Stomach (tissue), 9 donors: ENCODE data around the gene SAMD3. TPM values are rescaled to one million over a fixed set of nuclear protein-coding genes. Genes with fewer than 3 reads are reported as not detected.
"Not testable (repeated sequence)": the region's sequence is repeated elsewhere in the genome, so short reads cannot be mapped to it uniquely, and the experiment has no call there.

Source experiments
- DNase-seq, 2 donors: peaks; one replicate each; pipeline versions ENCODE4 v3.0.0 to v3.0.0-alpha.2; 2013 to 2019
- H3K27ac ChIP-seq, 5 donors: fragments of 200-600 bp in 4 of 5; sonication (generic) in 4 of 5; one replicate each; pipeline ENCODE4 v1.5.1; 2013 to 2019; ENCODE audit warnings: mild to moderate bottlenecking in 1 of 5, moderate library complexity in 1 of 5
- H3K27me3 ChIP-seq, 3 donors: fragments of 200-600 bp; sonication (generic); one replicate each; pipeline ENCODE4 v1.5.1; 2017 to 2019; ENCODE audit warnings: mixed run types in 1 of 3
- H3K36me3 ChIP-seq, 4 donors: fragments of 200-600 bp; sonication (generic); 1 replicate in 3 of 4; 2 replicates in 1 of 4; pipeline ENCODE4 v1.5.1; 2016 to 2019
- H3K4me1 ChIP-seq, 4 donors: fragments of 200-600 bp; sonication (generic); one replicate each; pipeline ENCODE4 v1.5.1; 2016 to 2019
- H3K4me3 ChIP-seq, 4 donors: fragments of 200-600 bp; sonication (generic) in 3 of 4; one replicate each; pipeline ENCODE4 v1.5.1; 2016 to 2019; ENCODE audit warnings: mild to moderate bottlenecking in 1 of 4
- H3K9me3 ChIP-seq, 4 donors: fragments of 200-600 bp; sonication (generic); one replicate each; pipeline ENCODE4 v1.5.1; 2016 to 2019
- EP300 ChIP-seq: sonication (generic); formaldehyde crosslinking; IDR thresholded peaks from one replicate; pipeline ENCODE4 v1.6.1; 2017; ENCODE audit warnings: antibody characterized with exemption
- POLR2A ChIP-seq, 4 donors: fragments of 450-650 bp; IDR thresholded peaks; one replicate each; pipeline ENCODE4 v1.6.1; 2016; ENCODE audit warnings: antibody characterized with exemption in 4 of 4, control low read depth in 2 of 4, mild to moderate bottlenecking in 1 of 4, moderate library complexity in 1 of 4
- POLR2AphosphoS5 ChIP-seq, 3 donors: sonication (generic); formaldehyde crosslinking; IDR thresholded peaks; one replicate each; pipeline ENCODE4 v1.6.1; 2016; ENCODE audit warnings: antibody characterized with exemption in 3 of 3
- WGBS, 5 donors: extraction: QIAGEN DNeasy Blood & Tissue Kit in 3 of 5; methylation state at CpG; one replicate each; pipeline versions ENCODE4 v1.1.5 to v1.1.7; 2013 to 2018; 5-methylcytosine and 5-hydroxymethylcytosine counted together
- intact Hi-C: fragments of 100-400 bp; cut with DNase I; formaldehyde crosslinking; loops from one replicate; pipeline ENCODE4 v1.15.1; 2023; ENCODE audit warnings: low total_unique reads
- polyA plus RNA-seq, 3 donors: library from polyadenylated mRNA; stranded (reverse); fragments of 200-250 nt; gene quantifications; one replicate each; pipeline ENCODE4 v1.2.3, GENCODE V29; 2013
- total RNA-seq, 5 donors: library from RNA; depleted of rRNA; stranded (reverse); fragments of >200 nt; gene quantifications; one replicate each; pipeline versions ENCODE4 v1.1.0 to v1.2.3, GENCODE V29; 2014 to 2016
- TF ChIP-seq, protein P1 (sequence below), 7 experiments: fragments of 450-650 bp in 4 of 7; fragments of 200-600 bp in 3 of 7; sonication (generic) in 3 of 7; IDR thresholded peaks; one replicate each; pipeline ENCODE4 v1.5.1; 2016 to 2019; ENCODE audit warnings: antibody characterized with exemption in 7 of 7, control low read depth in 2 of 7, mild to moderate bottlenecking in 1 of 7
- donor health status: healthy with polysubstance abuse.
- donor health status: Bipolar disorder and iron deficiency.
- donor health status: healthy.

The SAMD3 gene
- total and polyA plus RNA-seq, 8 donors, result 0.15 to 4.2 (median 1.3) TPM; not detected in 2

DNA sequence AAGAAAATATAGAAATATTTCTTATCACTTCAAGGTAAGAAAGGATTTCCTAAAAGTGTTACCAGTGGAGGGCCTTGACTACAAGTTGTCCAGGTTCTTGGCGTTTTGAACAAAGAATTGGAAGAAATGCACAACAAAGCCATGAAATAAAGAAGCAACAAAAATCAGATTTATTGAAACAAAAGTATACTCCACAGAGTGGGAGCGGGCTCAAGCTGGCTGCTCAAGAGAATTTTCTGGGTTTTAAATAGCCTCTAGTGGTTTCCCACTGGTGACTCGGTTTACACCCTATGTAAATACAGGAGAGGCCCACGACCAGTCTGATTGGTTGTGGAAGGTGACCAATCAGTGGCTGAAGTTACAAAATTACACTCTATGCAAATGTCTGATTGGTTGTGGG, 64.2 kb downstream of the SAMD3 start:
- 94 to 98% (median 97%) methylated on average over 4 of the region's 4 CpGs for WGBS, 5 donors
- H3K27me3 ChIP-seq, result no peaks in the 10 kb centered on the region
- no peak for TF ChIP-seq EP300
- TF ChIP-seq POLR2AphosphoS5 (IDR thresholded peaks at IDR 0.05), result no peak
- TF ChIP-seq, protein P1, sequence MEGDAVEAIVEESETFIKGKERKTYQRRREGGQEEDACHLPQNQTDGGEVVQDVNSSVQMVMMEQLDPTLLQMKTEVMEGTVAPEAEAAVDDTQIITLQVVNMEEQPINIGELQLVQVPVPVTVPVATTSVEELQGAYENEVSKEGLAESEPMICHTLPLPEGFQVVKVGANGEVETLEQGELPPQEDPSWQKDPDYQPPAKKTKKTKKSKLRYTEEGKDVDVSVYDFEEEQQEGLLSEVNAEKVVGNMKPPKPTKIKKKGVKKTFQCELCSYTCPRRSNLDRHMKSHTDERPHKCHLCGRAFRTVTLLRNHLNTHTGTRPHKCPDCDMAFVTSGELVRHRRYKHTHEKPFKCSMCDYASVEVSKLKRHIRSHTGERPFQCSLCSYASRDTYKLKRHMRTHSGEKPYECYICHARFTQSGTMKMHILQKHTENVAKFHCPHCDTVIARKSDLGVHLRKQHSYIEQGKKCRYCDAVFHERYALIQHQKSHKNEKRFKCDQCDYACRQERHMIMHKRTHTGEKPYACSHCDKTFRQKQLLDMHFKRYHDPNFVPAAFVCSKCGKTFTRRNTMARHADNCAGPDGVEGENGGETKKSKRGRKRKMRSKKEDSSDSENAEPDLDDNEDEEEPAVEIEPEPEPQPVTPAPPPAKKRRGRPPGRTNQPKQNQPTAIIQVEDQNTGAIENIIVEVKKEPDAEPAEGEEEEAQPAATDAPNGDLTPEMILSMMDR (IDR thresholded peaks at IDR 0.05), result no peak
- no peak for TF ChIP-seq POLR2A (IDR thresholded peaks at IDR 0.05)
- no peak for DNase-seq
- no peak overlapping the region for H3K27ac ChIP-seq
- peaks cover 0 to 9% (median 3%) of the 10 kb centered on the region in 4 donors for H3K9me3 ChIP-seq
- H3K4me3 ChIP-seq, result no peak overlapping the region
- no peaks in the 10 kb centered on the region for H3K4me1 ChIP-seq
- no peaks in the 10 kb centered on the region for H3K36me3 ChIP-seq
- intact Hi-C loops, result no loop called here

DNA sequence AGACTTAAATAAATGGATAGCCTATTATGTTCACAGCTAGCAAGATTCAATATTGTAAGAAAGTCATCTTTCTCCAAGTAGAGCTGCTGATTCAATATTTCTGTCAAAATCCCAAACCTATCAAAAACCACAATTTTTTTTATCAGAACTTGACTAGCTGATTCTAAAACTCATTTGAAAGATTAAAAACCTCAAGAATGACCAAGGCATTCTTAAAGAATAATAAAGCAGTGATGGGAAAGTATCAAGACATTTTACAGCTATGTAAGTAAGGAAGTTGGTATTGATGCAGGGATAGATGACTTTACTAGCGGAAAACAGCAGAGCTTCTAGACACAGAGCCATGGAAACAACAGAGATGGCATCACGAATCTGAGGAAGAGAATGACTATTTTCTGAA, 64.7 kb downstream of the SAMD3 start:
- no peaks in the 10 kb centered on the region for H3K27me3 ChIP-seq
- 83 to 93% (median 91%) methylated on average over 2 of the region's 2 CpGs for WGBS, 5 donors
- no peaks in the 10 kb centered on the region for H3K36me3 ChIP-seq
- H3K4me1 ChIP-seq, result no peaks in the 10 kb centered on the region
- no peak overlapping the region for H3K4me3 ChIP-seq
- intact Hi-C loops, result no loop called here
- H3K9me3 ChIP-seq, result peaks cover 0 to 9% (median 3%) of the 10 kb centered on the region in 4 donors
- H3K27ac ChIP-seq, result no peak overlapping the region
- no peak for TF ChIP-seq POLR2AphosphoS5 (IDR thresholded peaks at IDR 0.05)
- no peak for TF ChIP-seq POLR2A (IDR thresholded peaks at IDR 0.05)
- TF ChIP-seq, protein P1 (IDR thresholded peaks at IDR 0.05), result no peak
- no peak for TF ChIP-seq EP300
- DNase-seq, result no peak

DNA sequence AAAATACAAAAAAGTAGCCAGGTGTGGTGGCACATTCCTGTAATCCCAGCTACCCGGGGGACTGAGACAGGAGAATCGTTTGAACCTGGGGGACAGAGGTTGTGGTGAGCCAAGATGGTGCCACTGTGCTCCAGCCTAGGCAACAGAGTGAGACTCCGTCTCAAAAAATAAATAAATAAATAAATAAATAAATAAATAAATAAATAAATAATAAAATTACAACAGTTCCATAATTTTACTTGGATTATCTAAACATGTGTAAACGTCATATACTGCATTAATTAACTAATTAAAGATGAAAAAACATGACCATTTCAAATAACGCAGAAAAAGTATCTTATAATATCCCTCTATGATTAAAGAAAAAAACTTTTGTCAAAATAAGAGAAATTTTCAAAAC, 65.8 kb downstream of the SAMD3 start:
- Histone ChIP-seq H3K27ac (no peak overlapping the region), H3K4me3 (no peak overlapping the region), H3K4me1 (no peaks in the 10 kb centered on the region), H3K36me3 (no peaks in the 10 kb centered on the region), H3K27me3 (no peaks in the 10 kb centered on the region), H3K9me3 (peaks cover 0 to 9% (median 3%) of the 10 kb centered on the region in 4 donors)
- DNase-seq, result no peak
- intact Hi-C loops, result no loop called here
- TF ChIP-seq POLR2AphosphoS5 (IDR thresholded peaks at IDR 0.05), result no peak
- TF ChIP-seq, protein P1 (IDR thresholded peaks at IDR 0.05), result no peak
- TF ChIP-seq POLR2A (IDR thresholded peaks at IDR 0.05), result no peak
- TF ChIP-seq EP300, result no peak
- WGBS, 5 donors, result 89 to 99% (median 95%) methylated on average over 5 of the region's 5 CpGs

DNA sequence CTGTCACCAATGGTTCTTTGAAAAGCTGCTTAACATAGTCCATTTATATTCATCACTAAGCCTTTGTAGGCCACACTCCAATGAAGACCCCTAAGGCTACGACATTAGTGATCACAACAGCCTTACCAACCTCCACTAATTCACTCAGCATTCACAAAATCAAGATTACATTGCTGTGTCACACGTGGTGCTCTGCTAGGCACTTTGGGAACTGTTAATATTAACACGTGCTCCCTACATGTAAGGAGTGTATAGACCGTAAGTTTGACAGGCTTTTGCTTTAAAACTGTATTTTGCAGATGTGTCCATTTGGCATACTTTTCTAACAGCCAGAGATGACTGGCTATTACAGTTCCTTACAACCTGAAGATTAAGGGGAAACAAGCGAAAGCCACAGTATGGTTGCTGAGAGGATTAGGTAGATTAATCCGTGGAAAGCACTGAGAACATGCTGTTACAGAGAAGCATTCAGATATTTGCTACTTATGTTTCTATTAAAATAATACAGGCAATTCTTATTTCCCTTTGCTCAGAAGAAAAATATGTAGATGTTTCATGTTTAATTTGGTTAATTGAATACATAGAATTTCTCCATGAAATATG, 69.7 kb downstream of the SAMD3 start:
- DNase-seq, result no peak
- no peaks in the 10 kb centered on the region for H3K27me3 ChIP-seq
- no peak for TF ChIP-seq POLR2AphosphoS5 (IDR thresholded peaks at IDR 0.05)
- WGBS, 5 donors, result 85 to 93% (median 88%) methylated on average over 6 of the region's 6 CpGs
- H3K4me3 ChIP-seq, result no peak overlapping the region
- H3K36me3 ChIP-seq, result no peaks in the 10 kb centered on the region
- no peak overlapping the region for H3K27ac ChIP-seq
- intact Hi-C loops, result no loop called here
- H3K9me3 ChIP-seq, result no peaks in the 10 kb centered on the region
- H3K4me1 ChIP-seq, result no peaks in the 10 kb centered on the region

DNA sequence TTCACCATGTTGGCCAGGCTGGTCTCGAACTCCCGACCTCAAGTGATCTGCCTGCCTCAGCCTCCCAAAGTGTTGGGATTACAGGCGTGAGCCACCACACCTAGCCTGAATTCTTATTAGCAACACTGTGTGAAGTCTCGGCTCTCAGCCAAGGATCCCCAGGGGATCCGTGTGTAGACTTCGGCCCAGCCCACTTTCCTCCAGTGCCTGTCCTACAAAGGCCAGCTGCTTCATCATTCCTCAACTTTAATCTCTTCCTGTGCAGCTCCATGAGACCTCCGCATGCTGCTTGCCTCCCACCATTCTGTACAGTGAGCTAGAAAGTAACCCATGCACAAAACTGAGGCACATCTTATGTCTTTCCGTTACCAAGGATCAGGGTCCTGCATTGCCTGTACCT, 71.8 kb downstream of the SAMD3 start:
- intact Hi-C loops, result no loop called here
- no peaks in the 10 kb centered on the region for H3K36me3 ChIP-seq
- H3K27me3 ChIP-seq, result no peaks in the 10 kb centered on the region
- DNase-seq, result no peak
- WGBS, 5 donors, result 77 to 82% (median 80%) methylated on average over 6 to 8 of the region's 8 CpGs
- no peaks in the 10 kb centered on the region for H3K4me1 ChIP-seq
- H3K4me3 ChIP-seq, result no peak overlapping the region
- no peaks in the 10 kb centered on the region for H3K9me3 ChIP-seq
- no peak overlapping the region for H3K27ac ChIP-seq
- TF ChIP-seq, protein P1 (IDR thresholded peaks at IDR 0.05), result no peak
- no peak for TF ChIP-seq POLR2A (IDR thresholded peaks at IDR 0.05)
- TF ChIP-seq POLR2AphosphoS5 (IDR thresholded peaks at IDR 0.05), result no peak
- no peak for TF ChIP-seq EP300

DNA sequence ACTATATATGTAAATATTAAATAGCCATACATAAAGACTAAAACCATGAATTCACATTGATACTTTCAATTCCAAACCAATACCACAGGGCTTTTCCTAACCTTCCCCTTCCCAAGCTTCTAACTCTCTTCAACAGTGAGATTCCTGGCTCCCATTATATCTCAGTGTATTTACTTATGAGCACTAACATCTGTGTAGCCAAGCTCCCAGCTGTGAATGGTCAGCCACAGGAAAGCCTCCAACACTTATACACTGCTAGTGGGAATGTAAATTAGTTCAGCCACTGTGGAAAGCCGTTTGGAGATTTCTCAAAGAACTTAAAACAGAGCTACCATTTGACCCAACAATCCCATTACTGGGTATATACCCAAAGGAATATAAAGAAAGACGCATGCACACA, 73.7 kb downstream of the SAMD3 start:
- H3K36me3 ChIP-seq, H3K27ac ChIP-seq, H3K9me3 ChIP-seq, H3K4me3 ChIP-seq, H3K4me1 ChIP-seq, H3K27me3 ChIP-seq, intact Hi-C loops: not testable (repeated sequence)
- WGBS, 5 donors, result 81 to 87% (median 82%) methylated on average over 2 of the region's 2 CpGs
- DNase-seq, result peak in 1 of 2 donors; percentile 62
